IPS DF 19.7 (cell line): ENCODE results near the gene PRKACA.
A peak's percentile ranks its signal among the peaks of the same experiment; 100 is the strongest.

ENCODE experiments used
- DNase-seq: peaks from one replicate; pipeline ENCODE4 v3.0.0-alpha.2; 2013; ENCODE audit warnings: low read depth, low spot score

Gene PRKACA

DNA sequence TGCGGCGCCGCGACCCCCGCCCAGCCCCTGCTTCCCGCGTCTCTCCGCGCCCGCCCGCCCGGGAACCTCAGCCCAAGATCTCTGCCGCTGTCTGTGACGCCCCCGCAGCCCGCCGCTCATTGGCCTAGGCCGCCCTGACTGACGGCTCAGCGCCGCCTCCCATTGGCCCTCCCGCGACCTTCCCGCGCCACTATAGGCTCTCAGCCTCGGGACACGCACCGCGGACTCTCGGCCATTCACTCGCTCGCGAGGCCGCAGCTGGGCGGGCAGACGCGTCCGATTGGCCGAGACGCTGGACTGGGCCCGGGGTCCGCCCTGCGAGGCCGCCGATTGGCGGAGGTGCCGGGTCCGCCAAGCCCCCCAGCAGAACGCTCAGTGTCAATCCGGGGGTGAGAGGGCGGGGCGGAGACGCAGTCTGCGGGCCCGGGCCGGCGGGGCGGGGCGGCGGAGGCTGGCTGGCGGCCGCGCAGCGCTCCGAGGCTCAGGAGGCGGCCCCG, at the start of gene PRKACA:
Gene PRKACA (minus strand): TSS at position 95 of the 497 bp plus-strand sequence. CDS start 215 bp downstream, outside the sequence.
- peak; percentile 95 for DNase-seq

GRCh38 chr19:14166999-14167575, 49.5 kb upstream of the PRKACA start:
- DNase-seq, result no peak

GRCh38 chr19:14165990-14166830, 48.6 kb upstream of the PRKACA start:
- DNase-seq, result no peak

DNA sequence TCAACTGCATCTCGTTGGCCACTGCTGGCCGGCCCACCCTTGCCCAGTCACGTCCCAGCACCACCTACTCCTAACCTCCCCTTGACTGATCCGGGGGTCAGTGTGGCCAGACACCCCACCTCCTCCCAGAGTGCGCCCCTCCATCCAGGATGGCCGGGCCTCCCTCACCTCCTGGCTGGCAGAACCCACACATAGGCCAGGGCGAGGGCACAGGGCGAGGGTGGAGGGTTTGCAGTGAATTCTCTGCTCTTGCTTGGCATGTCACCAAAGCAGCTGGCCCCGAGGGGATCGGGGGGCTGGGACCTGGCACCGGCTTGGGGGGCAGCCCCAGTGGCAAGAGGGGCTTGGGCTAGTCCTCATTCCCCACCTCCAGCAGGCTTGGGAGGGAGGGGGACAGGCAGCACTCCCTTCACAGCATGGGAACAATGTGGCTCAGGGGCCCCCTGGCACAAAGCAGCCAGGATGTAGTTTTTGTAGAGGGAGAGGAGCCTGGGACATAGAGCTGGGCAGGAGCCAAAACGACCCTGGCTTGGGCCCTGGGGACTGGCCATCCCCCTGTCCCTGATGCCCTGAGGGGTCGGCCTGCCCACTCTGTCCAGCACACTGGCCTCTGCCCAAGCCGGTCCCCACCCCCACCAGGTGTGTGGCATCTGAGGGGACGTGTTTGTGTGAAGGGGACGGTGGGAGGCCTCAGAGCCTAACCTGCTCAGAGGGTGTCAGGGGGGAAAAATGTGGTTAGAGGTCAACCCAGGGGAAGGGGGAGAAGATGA, 47.3 kb upstream of the PRKACA start:
- DNase-seq, result no peak

GRCh38 chr19:14164082-14164481, 46.5 kb upstream of the PRKACA start:
- DNase-seq, result no peak

DNA sequence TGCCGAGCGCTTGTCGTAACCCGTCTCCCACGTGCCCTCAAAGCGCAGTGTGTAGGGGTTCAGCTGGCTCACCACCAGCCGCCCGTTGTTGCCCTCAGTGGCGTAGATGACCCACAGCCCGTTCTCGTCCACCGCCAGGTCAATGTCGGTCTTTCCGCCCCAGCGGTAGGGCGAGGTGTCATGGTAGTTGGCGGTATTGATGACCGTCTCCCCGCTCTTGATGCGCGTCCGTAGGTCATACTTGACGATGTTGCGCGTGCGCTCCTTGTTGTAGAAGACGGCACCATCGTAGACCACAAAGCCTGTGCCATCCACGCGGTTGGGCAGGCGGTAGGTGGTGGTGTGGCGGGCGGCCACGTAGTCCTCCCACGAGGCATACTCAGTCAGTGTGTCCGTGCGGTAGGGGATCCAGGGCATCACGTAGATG, 45.3 kb upstream of the PRKACA start:
- no peak for DNase-seq

DNA sequence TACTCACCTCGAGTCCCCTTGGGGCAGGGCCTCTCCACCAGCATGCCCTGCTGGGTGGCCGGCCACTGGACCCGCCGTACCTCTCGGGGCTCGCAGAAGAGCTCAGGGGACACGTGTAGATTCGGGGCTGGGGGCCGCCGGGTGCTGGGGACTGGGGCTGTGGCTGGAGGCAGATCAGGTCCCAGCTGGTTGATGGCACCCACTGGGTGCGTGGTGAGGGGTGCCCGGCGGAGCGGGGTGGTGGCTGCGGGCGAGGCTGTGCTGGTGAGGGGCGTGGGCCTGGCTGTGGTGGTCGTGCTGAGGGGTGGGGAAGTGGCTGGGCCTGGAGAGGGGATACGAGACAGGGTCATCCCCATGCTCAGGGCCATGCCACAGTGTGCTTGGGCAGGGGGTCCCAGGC, 43.7 kb upstream of the PRKACA start:
- no peak for DNase-seq

- no peak for DNase-seq
These were observed 42.6 kb upstream of the PRKACA start for GRCh38 chr19:14160017-14160703.

GRCh38 chr19:14159059-14159458, 41.5 kb upstream of the PRKACA start:
- DNase-seq, result no peak

GRCh38 chr19:14158276-14159023, 40.9 kb upstream of the PRKACA start:
- DNase-seq, result no peak

- no peak for DNase-seq
These were observed 39.6 kb upstream of the PRKACA start for GRCh38 chr19:14156971-14157717.

- no peak for DNase-seq
These were observed 38.6 kb upstream of the PRKACA start for GRCh38 chr19:14156122-14156521.

- no peak for DNase-seq
These were observed 37.8 kb upstream of the PRKACA start for GRCh38 chr19:14155371-14155770.

- DNase-seq, result no peak
These were observed 35.2 kb upstream of the PRKACA start for GRCh38 chr19:14152713-14153112.

- DNase-seq, result no peak
These were observed 33.5 kb upstream of the PRKACA start for GRCh38 chr19:14150770-14151661.

DNA sequence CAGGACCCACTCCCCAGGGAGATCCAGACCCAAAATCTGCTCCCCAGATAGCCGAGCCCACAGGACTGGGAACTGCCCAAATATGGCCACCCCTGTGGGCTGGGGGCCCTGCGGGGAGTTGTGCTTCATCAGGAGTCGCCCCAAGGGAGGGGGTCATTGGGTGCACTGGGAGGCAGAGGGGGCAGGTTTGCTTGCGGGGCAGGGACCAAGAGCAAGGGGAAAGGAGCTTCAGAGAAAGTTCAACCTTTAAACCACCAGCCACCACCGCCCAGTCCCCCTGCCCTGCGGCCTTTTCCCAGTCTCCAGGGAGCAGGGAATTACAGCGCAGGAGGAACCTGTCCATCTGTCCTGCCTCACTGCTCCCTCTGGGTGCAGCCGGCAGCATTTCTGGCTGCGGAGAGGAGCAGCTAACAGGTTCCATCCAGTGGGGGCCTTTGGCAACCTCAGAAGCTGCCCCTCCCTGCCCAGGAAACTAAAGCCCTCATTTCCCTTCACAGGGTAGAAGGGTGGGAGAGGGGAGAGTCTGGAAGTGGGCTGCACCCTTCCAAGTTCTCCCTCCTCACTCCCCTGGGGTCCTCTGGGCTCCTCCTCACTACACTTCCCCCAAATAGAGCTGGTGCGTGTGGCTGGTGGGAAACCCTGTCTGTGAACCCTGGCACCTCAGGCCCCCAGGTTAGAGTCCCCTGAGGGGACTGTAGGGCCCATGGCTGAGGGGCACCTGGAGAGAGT, 32.6 kb upstream of the PRKACA start:
- DNase-seq, result no peak

DNA sequence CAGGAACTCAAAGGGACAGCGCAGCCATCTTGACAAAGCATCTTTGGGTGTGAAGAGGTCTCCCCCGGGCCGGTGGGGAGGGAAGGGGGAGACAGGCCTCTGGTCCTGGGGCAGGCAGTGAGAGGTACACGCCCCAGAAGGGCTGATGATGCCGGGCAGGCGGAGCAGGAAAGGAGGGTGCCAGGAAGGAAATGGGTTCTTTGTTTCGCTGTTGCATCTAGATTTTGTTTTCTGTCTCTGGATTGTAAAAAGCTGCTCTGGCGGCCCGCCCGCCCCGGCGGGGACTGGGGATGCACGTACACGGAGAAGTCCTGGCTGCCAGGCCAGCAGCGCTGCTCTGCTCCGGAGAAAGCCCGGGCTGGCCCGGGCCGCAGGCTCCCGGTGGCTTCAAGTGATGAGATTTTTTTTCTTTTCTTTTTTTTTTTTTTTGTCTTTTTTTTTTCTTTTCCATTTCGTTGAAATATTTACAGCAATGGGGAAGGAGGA, 32.0 kb upstream of the PRKACA start:
- no peak for DNase-seq

DNA sequence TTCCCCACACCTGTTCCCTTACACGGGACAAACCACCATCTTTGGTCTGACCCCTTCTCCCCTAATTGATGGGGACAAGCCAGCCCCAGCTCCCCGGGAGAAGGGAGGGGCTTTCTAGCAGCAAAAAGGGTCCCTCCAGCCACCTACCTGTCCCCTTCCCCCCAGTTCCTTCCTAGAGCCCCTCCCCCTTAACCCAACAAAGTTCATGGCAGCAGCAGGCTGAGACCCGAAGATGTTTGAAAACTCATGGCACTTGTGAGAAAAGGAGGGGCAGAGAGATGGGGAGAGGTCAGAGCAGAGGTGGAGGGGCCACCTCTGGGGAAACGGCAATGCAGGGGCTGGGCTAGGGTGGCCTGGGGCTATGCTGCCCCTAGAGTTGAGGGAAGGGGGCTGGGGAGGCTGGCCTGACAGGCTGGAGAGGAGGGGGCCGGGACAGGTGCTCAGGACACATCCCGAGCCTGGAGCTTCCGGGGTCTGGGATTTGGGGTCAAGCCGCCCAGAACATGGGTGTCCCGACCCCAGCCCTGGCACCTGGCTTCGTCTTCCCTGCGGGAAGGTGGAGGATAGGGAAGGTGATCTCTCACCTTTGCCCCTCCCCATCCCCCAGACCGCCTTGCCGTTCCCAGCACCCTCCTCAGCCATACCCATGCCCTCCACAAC, 31.3 kb upstream of the PRKACA start:
- DNase-seq, result no peak
